ENCODE measurements around the gene FOSL1.

The FOSL1 gene

DNA sequence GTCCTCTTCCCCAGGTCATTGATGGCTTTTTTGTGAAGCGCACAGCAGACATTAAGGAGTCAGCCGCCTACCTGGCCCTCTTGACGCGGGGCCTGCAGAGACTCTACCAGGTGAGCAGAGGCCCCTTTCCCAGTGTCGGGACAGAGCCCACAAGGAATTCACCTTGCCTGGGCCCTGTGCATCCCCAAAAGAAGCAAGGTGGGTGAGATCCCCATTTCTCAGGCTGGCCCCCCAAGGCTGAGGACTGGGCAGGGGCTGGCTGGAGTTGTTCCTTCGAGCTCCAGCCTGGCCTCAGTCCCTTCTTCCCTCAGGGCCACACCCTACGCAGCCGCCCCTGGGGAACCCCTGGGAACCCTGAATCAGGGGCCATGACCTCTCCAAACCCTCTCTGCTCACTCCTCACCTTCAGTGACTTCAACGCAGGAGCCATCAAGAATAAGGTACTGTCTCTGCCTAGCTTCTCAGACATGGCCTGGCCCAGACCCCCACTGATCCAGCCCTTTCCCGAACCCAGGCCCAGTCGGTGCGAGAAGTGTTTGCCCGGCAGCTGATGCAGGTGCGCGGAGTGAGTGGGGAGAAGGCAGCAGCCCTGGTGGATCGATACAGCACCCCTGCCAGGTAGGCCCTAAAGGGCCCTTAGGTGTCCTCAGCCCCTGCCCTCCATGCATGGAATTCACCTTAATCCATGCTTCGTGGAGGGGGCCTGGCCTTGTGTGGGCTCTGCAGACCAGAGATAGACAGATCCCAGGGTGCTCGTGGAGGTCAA, 35.3 kb downstream of the FOSL1 start:
- in situ Hi-C loops (cut with MboI; ENCODE audit: low sequenced_read_pairs, unreplicated experiment) = no loop called here
- no peak for DNase-seq (ENCODE audit: low spot score)

DNA sequence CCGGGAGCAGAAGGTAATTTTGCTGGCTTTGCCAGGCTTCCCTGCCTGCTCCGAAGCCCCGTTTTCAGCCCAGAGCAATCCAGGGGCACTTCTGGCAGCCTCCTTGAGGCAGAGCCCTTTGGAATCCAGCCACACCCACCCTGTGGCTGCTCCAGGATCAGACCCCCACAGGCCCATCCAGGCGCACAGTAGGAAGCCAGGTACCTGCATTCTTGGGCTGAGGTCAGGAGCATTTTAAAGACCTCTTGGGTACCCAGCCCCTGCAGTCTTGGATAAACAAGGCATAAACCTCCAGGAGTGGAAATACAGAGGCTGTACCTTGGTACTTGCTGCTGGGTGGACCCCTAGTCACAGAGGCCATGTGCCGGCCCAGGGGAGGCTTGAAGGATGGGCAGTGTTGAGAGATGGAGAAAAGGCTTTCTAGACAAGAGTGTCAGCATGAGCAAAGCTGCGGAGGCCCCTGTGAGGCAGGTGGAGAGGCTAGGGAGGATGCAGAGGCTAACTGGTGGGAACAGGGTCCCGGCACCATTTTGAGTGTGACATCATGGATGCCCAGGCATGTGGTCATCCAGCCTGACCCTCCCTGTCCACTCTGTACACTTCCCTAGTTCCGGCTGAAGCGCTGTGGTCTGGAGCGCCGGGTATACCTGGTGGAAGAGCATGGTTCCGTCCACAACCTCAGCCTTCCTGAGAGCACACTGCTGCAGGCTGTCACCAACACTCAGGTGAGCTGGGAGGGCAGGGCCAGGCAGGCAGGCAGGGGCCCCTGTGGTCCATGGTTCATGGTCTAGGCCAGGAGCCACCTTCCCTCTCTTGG, 36.1 kb downstream of the FOSL1 start:
- DNase-seq (ENCODE audit: low spot score) = no peak
- TF ChIP-seq, protein P1, sequence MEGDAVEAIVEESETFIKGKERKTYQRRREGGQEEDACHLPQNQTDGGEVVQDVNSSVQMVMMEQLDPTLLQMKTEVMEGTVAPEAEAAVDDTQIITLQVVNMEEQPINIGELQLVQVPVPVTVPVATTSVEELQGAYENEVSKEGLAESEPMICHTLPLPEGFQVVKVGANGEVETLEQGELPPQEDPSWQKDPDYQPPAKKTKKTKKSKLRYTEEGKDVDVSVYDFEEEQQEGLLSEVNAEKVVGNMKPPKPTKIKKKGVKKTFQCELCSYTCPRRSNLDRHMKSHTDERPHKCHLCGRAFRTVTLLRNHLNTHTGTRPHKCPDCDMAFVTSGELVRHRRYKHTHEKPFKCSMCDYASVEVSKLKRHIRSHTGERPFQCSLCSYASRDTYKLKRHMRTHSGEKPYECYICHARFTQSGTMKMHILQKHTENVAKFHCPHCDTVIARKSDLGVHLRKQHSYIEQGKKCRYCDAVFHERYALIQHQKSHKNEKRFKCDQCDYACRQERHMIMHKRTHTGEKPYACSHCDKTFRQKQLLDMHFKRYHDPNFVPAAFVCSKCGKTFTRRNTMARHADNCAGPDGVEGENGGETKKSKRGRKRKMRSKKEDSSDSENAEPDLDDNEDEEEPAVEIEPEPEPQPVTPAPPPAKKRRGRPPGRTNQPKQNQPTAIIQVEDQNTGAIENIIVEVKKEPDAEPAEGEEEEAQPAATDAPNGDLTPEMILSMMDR (IDR thresholded peaks at IDR 0.05; ENCODE audit: borderline replicate concordance, control extremely low read depth, extremely low read depth, insufficient read depth, missing control alignments) = no peak
- in situ Hi-C loops (cut with MboI; ENCODE audit: low sequenced_read_pairs, unreplicated experiment) = no loop called here

More for the DNA sequence above, 35.3 kb downstream of the FOSL1 start:
- TF ChIP-seq, protein P1 (IDR thresholded peaks at IDR 0.05; ENCODE audit: borderline replicate concordance, control extremely low read depth, extremely low read depth, insufficient read depth, missing control alignments) = no peak

DNA sequence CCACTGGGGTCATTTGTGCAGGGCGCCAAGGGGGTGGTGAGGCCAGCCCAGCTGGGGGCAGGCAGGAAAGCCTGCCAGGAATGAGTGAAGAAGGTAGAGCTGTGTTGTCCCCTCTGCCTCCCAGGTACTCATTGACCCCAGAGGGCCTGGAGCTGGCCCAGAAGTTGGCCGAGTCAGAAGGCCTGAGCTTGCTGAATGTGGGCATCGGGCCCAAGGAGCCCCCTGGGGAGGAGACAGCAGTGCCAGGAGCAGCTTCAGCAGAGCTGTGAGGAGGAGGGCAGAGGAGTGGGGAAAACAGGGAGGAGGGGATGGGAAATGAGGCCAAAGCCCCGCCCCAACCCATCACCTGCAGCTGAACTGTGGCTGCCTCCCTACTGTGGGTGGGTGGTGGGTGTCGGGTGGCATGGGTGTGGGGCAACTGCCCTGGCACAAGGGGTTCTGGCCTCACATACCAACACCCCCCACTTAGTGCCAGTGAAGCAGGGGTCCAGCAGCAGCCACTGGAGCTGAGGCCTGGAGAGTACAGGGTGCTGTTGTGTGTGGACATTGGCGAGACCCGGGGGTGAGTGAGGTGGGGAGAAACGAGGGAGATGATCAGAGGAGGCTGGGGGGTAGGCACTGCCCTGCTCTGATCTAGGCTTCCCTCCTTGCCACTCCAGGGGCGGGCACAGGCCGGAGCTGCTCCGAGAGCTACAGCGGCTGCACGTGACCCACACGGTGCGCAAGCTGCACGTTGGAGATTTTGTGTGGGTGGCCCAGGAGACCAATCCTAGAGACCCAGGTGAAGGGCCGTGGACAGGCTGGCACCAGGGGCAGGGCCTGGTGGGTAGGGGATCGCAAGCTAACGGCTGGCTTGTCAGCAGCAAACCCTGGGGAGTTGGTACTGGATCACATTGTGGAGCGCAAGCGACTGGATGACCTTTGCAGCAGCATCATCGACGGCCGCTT, 37.0 kb downstream of the FOSL1 start:
- in situ Hi-C loops (cut with MboI; ENCODE audit: low sequenced_read_pairs, unreplicated experiment) = no loop called here
- TF ChIP-seq, protein P1 (IDR thresholded peaks at IDR 0.05; ENCODE audit: borderline replicate concordance, control extremely low read depth, extremely low read depth, insufficient read depth, missing control alignments) = no peak
- DNase-seq (ENCODE audit: low spot score) = no peak

DNA sequence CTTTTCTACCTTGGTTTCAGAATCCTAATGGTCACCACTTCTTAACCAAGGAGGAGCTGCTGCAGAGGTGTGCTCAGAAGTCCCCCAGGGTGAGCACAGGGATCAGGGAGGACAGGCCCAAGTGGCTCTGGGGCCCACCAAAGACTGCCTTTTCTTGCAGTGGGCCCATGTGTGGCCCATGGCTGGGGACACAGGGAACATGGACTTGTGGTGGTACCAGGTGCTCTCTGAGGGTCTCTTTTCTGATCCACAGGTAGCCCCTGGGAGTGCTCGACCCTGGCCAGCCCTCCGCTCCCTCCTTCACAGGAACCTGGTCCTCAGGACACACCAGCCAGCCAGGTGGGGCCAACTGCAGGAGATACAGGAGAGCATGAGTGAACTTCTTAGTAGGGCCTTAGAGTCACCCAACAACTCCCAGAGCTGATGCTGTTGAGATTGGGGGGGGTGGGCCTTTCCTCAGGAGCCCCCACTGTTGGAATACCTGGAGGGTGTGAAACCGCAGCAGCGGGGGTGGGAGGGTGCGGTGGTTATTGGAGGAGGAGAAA, 37.9 kb downstream of the FOSL1 start:
- in situ Hi-C loops (cut with MboI; ENCODE audit: low sequenced_read_pairs, unreplicated experiment) = no loop called here
- DNase-seq (ENCODE audit: low spot score) = no peak
- TF ChIP-seq, protein P1 (IDR thresholded peaks at IDR 0.05; ENCODE audit: borderline replicate concordance, control extremely low read depth, extremely low read depth, insufficient read depth, missing control alignments) = no peak

DNA sequence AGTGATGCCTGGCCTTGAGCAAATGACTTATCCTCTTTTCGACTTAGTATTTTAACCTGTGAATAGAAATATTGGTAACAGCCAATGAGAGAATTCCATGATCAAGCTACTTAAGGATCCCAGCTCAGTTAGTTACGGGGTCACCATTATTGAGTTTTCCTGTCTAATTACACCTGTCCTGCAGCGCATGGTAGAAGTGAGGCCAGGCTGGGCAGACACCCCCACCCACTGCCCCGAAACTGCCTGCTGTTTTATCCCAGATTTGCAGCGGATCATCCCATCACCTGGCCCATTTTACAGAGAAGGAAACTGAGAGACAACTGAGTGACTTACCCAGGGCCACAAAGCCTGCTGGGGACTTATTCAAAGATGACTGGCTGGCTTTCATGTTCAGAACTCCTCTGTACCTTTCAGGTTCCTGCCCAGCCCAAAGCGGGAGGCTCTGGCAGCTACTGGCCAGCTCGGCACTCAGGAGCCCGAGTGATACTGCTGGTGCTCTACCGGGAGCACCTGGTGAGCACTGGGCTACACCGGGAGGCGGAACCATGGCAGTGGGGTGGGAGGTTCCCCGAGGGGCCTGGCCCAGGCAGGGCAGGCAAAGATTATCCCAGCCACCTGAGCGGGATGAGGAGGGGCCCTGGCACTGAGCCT, 38.5 kb downstream of the FOSL1 start:
- TF ChIP-seq, protein P1 (IDR thresholded peaks at IDR 0.05; ENCODE audit: borderline replicate concordance, control extremely low read depth, extremely low read depth, insufficient read depth, missing control alignments) = no peak
- no peak for DNase-seq (ENCODE audit: low spot score)
- in situ Hi-C loops (cut with MboI; ENCODE audit: low sequenced_read_pairs, unreplicated experiment) = no loop called here

Data from GM13976 (cell line).